WI38 (cell line): ENCODE data around the gene RGS7.

Experiments used
- H3K4me3 ChIP-seq: 2 replicates; pipeline ENCODE4 v1.5.1; 2011; ENCODE audit warnings: low read depth, mild to moderate bottlenecking, control low read depth, low read length
- CTCF ChIP-seq: IDR thresholded peaks from 2 replicates; pipeline ENCODE4 v1.5.1; 2012; ENCODE audit warnings: low read depth, mild to moderate bottlenecking, control low read depth, low read length

Gene RGS7

GRCh38 chr1:241356519-241357365, at the start of gene RGS7:
TSS of gene RGS7 (minus strand) at chr1:241357205.
- H3K4me3 ChIP-seq: peak within 1 kb of the TSS; percentile 62
- TF ChIP-seq CTCF: no peak

DNA sequence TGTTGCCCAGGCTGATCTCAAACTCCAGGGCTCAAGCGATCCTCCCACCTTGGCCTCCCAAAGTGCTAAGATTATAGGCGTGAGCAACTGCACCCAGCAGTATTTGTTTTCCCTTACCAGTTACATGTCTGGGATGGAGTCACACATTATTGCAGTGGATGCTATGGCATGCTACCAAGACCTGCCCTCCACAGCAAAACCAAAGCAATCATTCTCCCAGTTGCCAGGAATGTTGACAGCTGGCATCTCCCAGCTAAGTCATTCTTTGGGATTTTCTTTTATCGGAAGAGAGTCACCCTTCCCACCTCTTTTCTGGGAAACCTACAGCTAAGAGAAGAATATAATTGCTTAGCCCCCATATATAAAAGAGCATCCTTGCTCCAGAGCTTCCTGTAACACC, 49.4 kb upstream of the RGS7 start:
- no peak for TF ChIP-seq CTCF
- no peak overlapping the region for H3K4me3 ChIP-seq

DNA sequence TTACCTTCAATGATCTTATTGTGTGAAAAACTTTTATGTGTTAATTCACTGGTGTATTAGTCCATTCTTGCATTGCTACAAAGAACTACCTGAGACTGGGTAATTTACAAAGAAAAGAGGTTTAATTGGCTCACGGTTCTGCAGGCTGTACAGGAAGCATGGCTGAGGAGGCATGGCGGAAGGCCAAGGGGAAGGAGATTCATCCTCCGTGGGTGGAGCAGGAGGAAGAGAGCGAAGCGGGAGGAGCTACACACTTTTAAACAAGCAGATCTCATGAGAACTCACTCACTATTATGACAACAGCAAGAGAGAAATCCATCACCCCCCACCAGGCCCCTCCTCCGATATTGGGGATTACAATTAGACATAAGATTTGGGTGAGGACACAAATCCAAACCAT, 44.2 kb upstream of the RGS7 start:
- H3K4me3 ChIP-seq: no peak overlapping the region
- no peak for TF ChIP-seq CTCF

DNA sequence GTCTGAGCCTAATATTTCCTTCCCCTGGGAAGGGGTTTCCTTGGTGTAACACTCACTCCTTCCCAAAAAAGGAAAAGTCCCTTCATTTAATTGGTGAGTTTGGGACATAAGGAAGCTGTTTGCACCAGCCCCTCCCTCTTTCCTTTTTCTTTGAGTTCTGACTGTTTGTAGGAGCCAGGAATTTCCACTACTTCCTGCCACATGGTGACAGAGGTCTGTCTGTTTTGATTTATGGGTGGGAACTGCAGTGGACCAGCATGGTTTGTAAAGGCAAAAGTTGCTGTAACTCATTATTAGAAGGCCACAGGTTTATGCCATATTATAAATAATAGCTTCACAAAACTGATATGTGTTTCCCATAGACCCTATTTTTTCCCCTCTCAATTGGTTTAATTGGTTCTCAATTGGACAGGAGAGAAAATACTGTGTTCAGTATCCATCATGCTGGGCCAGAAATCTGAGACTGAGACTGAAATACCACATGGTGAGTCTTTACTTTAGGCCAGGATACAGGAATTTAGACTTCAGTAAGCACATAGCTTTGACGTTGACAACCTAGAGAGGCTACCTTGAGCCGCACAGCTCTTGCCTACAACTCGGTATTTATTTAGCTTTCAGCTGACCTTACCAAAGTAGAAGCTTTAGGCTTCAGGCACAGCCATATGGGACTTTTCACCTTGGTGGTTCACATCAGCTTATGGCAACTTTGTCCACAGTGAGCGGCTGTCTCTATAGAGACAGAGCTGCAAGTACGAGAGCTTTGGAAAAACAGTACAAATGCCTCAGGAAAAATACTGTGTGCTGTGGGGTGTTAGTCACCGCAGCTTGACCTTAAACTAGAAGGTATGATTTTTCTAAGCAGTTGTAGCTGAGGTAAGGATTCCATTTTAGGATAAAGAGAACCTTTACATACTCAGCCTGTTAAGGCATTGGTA, 40.0 kb upstream of the RGS7 start:
- TF ChIP-seq CTCF: no peak
- no peak overlapping the region for H3K4me3 ChIP-seq

GRCh38 chr1:241391926-241392710, 35.1 kb upstream of the RGS7 start:
- TF ChIP-seq CTCF: no peak
- H3K4me3 ChIP-seq: no peak overlapping the region

- no peak for TF ChIP-seq CTCF
- H3K4me3 ChIP-seq: no peak overlapping the region
Observed at GRCh38 chr1:241390526-241390925, 33.5 kb upstream of the RGS7 start.
